Esophagus (tissue), 2 donors: Measurements from ENCODE around the gene LAIR1. TPM values are rescaled to one million over a fixed set of nuclear protein-coding genes. Genes with fewer than 3 reads are reported as not detected.
"Not testable (repeated sequence)": the region's sequence is repeated elsewhere in the genome, so short reads cannot be mapped to it uniquely, and the experiment has no call there.

Experiments
- H3K27ac ChIP-seq, 2 donors: one replicate each; pipeline ENCODE4 v1.5.1; 2013; ENCODE audit warnings: low read depth in 2 of 2, mild to moderate bottlenecking in 2 of 2, inconsistent platforms in 1 of 2, low read length in 1 of 2, moderate library complexity in 1 of 2
- H3K27me3 ChIP-seq, 2 donors: one replicate each; pipeline ENCODE4 v1.6.1; 2013; ENCODE audit warnings: low read length in 2 of 2, control low read depth in 1 of 2, mild to moderate bottlenecking in 1 of 2; ENCODE audit not compliant: insufficient read depth in 2 of 2, control insufficient read depth in 1 of 2
- H3K36me3 ChIP-seq, 2 donors: one replicate each; pipeline ENCODE4 v1.6.1; 2013; ENCODE audit warnings: low read length in 1 of 2; ENCODE audit not compliant: control insufficient read depth in 2 of 2, insufficient read depth in 2 of 2
- H3K4me1 ChIP-seq, 2 donors: one replicate each; pipeline ENCODE4 v1.6.1; 2013; ENCODE audit warnings: low read length in 1 of 2; ENCODE audit not compliant: control insufficient read depth in 2 of 2, insufficient read depth in 2 of 2
- H3K4me3 ChIP-seq, 2 donors: one replicate each; pipeline ENCODE4 v1.5.1; 2013; ENCODE audit warnings: low read length in 2 of 2, mild to moderate bottlenecking in 2 of 2, low read depth in 1 of 2, moderate library complexity in 1 of 2
- H3K9me3 ChIP-seq, 2 donors: one replicate each; pipeline ENCODE4 v1.6.1; 2013; ENCODE audit warnings: mild to moderate bottlenecking in 2 of 2, low read depth in 1 of 2, low read length in 1 of 2, moderate library complexity in 1 of 2; ENCODE audit not compliant: control insufficient read depth in 2 of 2, insufficient read depth in 1 of 2
- WGBS, 2 donors: extraction: QIAGEN DNeasy Blood & Tissue Kit; methylation state at CpG; one replicate each; pipeline ENCODE4 v1.1.7; 2013; 5-methylcytosine and 5-hydroxymethylcytosine counted together
- polyA plus RNA-seq, 2 donors: library from polyadenylated mRNA; stranded (reverse); fragments of 200-250 nt; gene quantifications; one replicate each; pipeline ENCODE4 v1.2.3, GENCODE V29; 2013
- donor health status: healthy with polysubstance abuse.
- donor health status: Bipolar disorder and iron deficiency.

Gene LAIR1
- polyA plus RNA-seq, 2 donors, result 1.9 to 2.0 TPM

DNA sequence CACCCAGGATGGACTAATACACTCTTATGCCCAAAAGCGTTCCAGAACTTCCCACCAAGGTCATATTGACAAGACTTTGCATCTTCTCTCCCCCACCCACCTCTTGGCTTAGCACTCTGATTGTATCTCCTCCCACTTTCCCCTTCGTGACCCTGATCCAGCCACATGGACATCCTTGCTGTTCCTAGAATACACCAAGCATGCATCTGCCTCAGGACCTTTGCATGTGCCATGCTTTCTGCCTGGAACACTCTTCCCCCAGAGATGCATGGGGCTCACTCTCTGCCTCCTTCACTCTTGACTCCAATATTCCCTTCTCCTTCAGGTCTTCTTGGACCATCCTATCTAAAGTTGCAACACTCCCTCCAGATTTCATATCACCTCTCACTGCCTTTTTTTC is 16.2 kb upstream of the LAIR1 start:
- Histone ChIP-seq H3K9me3 (no peaks in the 10 kb centered on the region), H3K4me1 (no peaks in the 10 kb centered on the region), H3K4me3 (no peak overlapping the region), H3K27me3 (no peaks in the 10 kb centered on the region), H3K36me3 (no peaks in the 10 kb centered on the region), H3K27ac (no peak overlapping the region)
- WGBS, 2 donors, result 79 to 83% methylated on average over 2 of the region's 2 CpGs

DNA sequence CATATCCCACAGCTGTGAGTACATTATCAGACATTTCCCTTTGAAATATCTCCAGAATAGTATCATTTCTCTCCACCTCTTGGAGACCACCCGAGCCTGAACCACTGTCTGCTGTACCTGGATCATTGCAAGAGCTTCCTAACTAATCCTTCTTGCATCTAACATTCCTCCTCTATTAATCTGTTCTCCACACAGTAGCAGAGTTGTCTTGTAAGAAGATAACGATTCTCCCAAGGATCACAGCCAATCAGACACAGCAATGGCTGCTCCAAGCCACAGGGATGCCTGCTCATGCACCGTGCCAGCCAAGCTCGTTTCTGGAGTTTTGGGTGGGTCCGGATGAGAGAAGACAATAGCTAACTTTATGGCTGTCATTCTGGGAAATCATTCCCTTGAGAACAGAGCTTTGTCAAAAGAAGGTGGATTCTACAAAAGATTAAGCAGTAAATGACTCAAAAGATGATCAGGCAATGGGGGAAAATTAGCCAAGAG is 14.5 kb upstream of the LAIR1 start:
- no peaks in the 10 kb centered on the region for H3K36me3 ChIP-seq
- 58 to 59% methylated on average over 5 of the region's 5 CpGs for WGBS, 2 donors
- no peaks in the 10 kb centered on the region for H3K9me3 ChIP-seq
- no peaks in the 10 kb centered on the region for H3K27me3 ChIP-seq
- H3K27ac ChIP-seq, result no peak overlapping the region
- H3K4me3 ChIP-seq, result no peak overlapping the region
- H3K4me1 ChIP-seq, result no peaks in the 10 kb centered on the region

DNA sequence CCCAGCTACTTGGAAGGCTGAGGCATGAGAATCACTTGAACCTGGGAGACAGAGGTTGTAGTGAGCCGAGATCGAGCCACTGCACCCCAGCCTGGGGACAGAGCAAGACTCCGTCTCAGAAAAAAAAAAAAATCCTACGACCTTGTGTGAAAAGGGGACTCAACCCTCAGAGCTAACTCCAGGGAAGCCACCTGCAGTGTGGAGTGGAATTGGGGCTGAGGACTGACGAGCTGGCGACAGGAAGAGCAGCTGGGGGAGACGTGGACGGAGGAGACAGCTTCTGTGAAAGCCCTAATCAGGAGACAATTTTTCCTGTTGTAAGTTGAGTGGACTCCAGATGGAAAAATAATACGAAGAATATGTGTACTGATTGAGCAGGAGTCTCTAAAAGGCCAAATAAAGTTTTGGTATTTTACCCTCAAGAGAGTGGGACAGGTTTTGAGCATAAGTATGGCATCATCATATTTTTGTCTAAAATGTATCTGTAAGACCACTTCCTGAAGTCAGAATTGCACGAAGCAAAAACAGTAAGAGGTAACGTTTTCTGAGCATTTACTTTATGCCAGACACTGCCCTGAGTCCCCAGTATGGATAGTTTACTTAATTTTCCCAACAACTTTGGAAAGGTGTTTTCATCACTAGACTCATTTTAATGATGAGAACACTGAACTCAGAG is 12.0 kb upstream of the LAIR1 start:
- Histone ChIP-seq H3K27ac (no peak overlapping the region), H3K4me1 (no peaks in the 10 kb centered on the region), H3K36me3 (no peaks in the 10 kb centered on the region), H3K9me3 (no peaks in the 10 kb centered on the region), H3K27me3 (no peaks in the 10 kb centered on the region), H3K4me3 (no peak overlapping the region)
- 64 to 68% methylated on average over 11 of the region's 11 CpGs for WGBS, 2 donors

DNA sequence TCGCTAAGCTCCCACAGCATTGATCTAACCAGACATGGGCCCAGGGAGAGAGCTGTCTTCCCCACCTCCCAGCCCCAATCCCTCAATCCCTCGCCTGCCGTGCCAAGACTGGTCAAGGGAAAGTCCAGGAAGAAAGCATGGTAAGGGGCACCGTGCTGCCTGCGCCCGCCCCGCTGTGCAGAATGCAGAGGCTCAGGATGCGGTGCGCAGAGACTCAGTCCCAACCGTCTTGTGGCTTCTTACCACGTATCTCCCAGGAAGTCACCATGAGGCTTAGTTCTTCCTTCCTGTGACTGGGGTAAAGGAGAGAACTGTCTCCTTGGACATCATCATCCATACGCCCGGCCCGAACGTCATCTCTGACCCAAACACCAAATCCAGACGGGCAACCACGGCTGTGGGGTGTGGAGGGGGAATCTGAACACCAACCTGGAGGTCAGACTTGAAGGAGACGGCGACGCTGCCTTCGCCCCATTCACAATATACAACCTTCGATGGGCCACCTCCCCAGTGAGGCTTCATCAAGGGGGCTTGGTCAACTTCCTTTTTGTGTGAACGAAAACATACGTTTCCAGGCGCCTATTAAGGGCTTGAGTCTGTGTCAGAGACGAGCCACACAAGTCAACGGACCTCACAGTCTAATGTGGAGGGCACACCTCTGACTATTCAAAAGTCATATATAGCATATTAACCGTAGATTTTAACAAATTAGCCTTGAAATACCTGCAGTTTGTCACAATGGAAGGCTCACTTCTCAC is 10.6 kb upstream of the LAIR1 start:
- H3K4me1 ChIP-seq, H3K4me3 ChIP-seq, H3K9me3 ChIP-seq, H3K27me3 ChIP-seq, H3K36me3 ChIP-seq: not testable (repeated sequence)
- WGBS, 2 donors, result 74 to 77% methylated on average over 26 to 28 of the region's 28 CpGs
- H3K27ac ChIP-seq, result peak overlapping the region in 1 of 2 donors; percentile 49

DNA sequence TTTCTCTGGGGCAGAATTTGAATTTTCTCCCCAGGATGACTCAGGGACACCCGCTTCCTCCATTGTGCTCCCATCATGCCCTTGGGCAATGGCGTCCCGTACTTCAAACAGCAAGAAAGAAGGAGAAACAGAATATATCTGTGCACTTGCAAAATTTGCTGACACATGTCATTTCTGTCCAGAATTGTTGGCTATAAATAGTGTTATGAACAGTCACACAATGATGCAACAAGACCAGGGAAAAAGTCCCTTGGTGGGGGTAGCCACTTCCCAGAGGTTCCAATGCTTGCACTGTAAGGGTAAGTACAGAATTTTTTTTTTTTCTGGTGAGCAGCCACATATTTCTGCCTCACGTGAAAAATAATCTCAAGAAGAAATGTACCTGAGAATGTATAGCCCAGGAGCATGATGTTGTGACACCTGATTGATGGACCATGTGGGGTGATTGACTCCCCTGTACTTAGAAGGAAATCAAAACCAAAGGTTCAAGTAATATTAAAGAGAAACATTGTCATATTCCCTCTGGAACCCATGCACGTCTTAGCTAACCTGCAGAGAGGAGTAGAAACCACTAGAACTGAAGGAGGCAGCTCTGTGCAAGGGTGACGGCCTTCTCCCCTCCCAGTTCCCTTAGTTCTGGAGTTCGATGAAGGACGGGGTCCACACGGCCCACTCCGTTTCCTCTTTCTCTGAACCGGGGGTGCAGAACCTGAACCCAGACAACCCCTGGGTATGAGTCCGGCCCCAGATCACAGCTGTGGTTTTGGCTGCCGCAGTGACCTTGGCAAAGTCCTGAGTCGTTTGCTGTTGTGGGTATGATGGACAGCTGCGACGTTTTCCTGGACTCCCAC is 9.3 kb upstream of the LAIR1 start:
- H3K27me3 ChIP-seq, result no peaks in the 10 kb centered on the region
- WGBS, 2 donors, result 73 to 77% methylated on average over 16 of the region's 16 CpGs
- no peaks in the 10 kb centered on the region for H3K9me3 ChIP-seq
- H3K27ac ChIP-seq, result no peak overlapping the region
- H3K36me3 ChIP-seq, result no peaks in the 10 kb centered on the region
- H3K4me1 ChIP-seq, result no peaks in the 10 kb centered on the region
- no peak overlapping the region for H3K4me3 ChIP-seq

DNA sequence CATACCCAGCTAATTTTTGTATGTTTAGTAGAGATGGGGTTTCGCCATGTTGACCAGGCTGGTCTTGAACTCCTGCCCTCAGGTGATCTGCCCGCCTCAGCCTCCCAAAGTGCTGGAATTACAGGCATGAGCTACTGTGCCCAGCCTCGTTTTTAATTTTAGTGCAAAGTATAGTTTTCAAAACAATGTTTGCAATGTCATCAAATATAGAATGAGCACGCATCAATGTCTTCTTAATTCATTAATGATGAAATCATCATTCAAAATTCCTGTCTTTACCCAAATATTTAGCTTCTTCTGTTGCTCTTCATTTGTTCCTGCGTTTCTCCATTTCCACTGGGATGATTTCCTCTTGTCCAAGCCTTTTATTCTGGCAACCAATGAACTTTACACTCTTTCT is 6.7 kb upstream of the LAIR1 start:
- H3K27ac ChIP-seq, H3K4me3 ChIP-seq: not testable (repeated sequence)
- WGBS, 2 donors, result 69 to 76% methylated on average over 5 of the region's 5 CpGs

DNA sequence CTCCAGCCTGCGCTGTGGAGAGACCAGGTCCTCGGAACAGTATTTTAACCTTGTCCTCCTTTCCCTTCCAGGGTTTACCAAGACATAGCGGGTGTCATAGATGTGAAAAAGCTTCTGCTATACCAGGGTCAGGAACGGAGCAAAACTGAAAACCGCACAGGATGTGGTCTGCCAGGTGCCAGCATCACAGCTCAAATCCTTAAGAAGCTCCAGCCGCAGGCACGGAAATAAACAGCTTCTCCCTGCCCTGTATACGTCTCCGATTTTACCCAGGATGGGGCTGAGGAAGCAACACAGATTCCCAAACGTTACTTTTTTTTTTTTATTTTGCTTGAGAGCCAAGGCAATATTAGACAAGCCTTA is 5.7 kb upstream of the LAIR1 start:
- H3K36me3 ChIP-seq, H3K4me1 ChIP-seq, H3K27me3 ChIP-seq, H3K27ac ChIP-seq, H3K9me3 ChIP-seq, H3K4me3 ChIP-seq: not testable (repeated sequence)
- 66 to 72% methylated on average over 7 to 8 of the region's 10 CpGs for WGBS, 2 donors

More for the DNA sequence above, 6.7 kb upstream of the LAIR1 start:
- not testable (repeated sequence) for H3K27me3 ChIP-seq, H3K9me3 ChIP-seq, H3K36me3 ChIP-seq, H3K4me1 ChIP-seq

DNA sequence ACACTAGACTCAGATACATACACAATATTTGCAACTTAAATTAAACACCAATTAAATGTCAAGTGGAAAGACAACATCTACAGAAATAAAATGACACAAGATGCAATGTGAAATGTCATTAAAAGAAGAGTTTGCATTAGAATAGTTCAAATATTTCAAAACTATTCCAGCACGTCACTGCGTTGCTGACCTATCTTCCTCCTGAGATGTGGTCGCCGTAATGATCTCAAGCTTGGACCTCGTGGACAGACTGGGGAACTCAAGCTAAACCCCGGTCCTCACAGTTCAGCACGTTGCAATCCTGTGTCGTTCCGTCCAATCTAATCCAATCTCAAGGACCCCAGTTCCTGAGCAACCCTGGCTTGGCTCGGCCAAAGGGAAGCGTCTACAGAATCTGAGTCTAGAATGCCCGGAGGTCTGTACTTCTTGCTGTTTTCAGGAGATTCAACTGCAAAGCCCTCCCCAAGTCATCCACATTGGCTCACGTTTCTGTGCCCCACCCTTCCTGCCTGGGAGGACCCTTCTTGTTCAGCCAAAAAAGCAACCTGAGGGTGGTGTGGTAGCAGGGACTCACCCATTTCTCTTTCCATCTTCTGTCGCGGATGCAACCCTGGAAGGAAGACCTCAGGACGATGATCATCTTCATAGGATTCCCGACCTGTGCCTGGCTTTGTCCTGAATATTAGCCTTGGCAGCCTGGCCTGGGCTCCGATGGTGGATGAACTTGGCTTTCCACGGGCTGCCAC is 5.1 kb upstream of the LAIR1 start:
- not testable (repeated sequence) for H3K4me3 ChIP-seq, H3K27me3 ChIP-seq, H3K9me3 ChIP-seq, H3K27ac ChIP-seq, H3K4me1 ChIP-seq, H3K36me3 ChIP-seq
- WGBS, 2 donors, result 66 to 67% methylated on average over 12 to 13 of the region's 19 CpGs

DNA sequence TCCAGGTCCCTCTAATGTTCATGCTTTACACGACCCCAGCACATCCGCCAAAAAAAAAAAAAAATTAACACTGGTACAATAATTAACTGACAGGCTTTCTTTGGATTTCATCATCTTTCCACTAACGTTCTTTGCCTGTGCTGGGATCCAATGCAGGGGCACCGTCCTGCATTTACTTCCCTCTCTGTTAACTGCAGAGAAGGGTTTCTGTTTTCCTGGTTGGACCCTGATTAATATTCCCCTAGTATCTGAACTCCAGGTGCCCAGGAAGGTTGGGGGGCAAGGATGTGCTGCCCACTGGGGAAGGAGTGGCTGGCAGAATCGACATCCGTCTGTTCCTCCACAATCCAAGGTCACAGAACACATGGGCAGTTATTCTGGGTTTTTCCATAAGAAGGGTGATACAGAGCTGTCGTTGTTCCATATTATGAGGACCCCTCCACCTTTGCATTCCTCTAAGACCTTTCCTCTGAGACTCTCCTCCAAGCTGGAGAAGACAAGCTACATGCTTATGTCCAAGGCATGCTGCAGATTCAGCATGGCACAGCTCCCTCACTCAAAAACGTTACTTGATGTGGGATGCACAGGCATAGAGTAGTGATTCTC is 4.5 kb upstream of the LAIR1 start:
- Histone ChIP-seq H3K36me3 (no peaks in the 10 kb centered on the region), H3K27ac (no peak overlapping the region), H3K4me3 (no peak overlapping the region), H3K4me1 (no peaks in the 10 kb centered on the region), H3K27me3 (no peaks in the 10 kb centered on the region), H3K9me3 (no peaks in the 10 kb centered on the region)
- WGBS, 2 donors, result 57 to 60% methylated on average over 8 of the region's 8 CpGs
